WERI-Rb-1 (cell line): ENCODE results near the gene PLOD2.

ENCODE experiments used
- DNase-seq: peaks from one replicate; pipeline ENCODE4 v3.0.0-alpha.2; 2020
- H3K27ac ChIP-seq: fragments of 250-450 bp; sonication (Bioruptor Pico); 2 replicates; pipeline ENCODE4 v1.5.1; 2020; ENCODE audit warnings: mild to moderate bottlenecking, moderate library complexity
- H3K27me3 ChIP-seq: fragments of 250-450 bp; sonication (Bioruptor Pico); 2 replicates; pipeline ENCODE4 v1.5.1; 2021; ENCODE audit warnings: mild to moderate bottlenecking, low read depth, moderate library complexity; ENCODE audit not compliant: insufficient read depth, severe bottlenecking
- H3K36me3 ChIP-seq: fragments of 250-450 bp; sonication (Bioruptor Pico); 2 replicates; pipeline ENCODE4 v1.5.1; 2020; ENCODE audit warnings: mild to moderate bottlenecking, moderate library complexity
- H3K4me3 ChIP-seq: 2 replicates; pipeline ENCODE4 v1.5.1; 2011; ENCODE audit warnings: low read depth, mild to moderate bottlenecking, control low read depth, low read length
- H3K9me3 ChIP-seq: fragments of 250-450 bp; sonication (Bioruptor Pico); 2 replicates; pipeline ENCODE4 v1.5.1; 2021; ENCODE audit warnings: mild to moderate bottlenecking, moderate library complexity; ENCODE audit not compliant: severe bottlenecking
- CTCF ChIP-seq: IDR thresholded peaks from 2 replicates; pipeline ENCODE4 v1.5.1; 2011; ENCODE audit warnings: low read depth, mild to moderate bottlenecking, control low read depth, inconsistent platforms, low read length

PLOD2 gene

GRCh38 chr3:146165877-146166276 lies 4.9 kb upstream of the PLOD2 start:
- Histone ChIP-seq H3K9me3 (no peaks in the 10 kb centered on the region), H3K27ac (no peak overlapping the region), H3K27me3 (no peaks in the 10 kb centered on the region), H3K4me3 (no peak overlapping the region), H3K36me3 (peaks cover 2% of the 10 kb centered on the region; the same call in 1 of the 2 replicates)
- TF ChIP-seq CTCF, result no peak
- DNase-seq, result no peak

- H3K27me3 ChIP-seq, result no peaks in the 10 kb centered on the region
- no peak for TF ChIP-seq CTCF
- no peak for DNase-seq
- no peak overlapping the region for H3K27ac ChIP-seq
- H3K9me3 ChIP-seq, result no peaks in the 10 kb centered on the region
- peaks cover 2% of the 10 kb centered on the region; the same call in 1 of the 2 replicates for H3K36me3 ChIP-seq
- H3K4me3 ChIP-seq, result no peak overlapping the region
These were observed 4.2 kb upstream of the PLOD2 start for GRCh38 chr3:146164971-146165769.

GRCh38 chr3:146164506-146164905 lies 3.5 kb upstream of the PLOD2 start:
- no peak overlapping the region for H3K27ac ChIP-seq
- H3K4me3 ChIP-seq, result no peak overlapping the region
- peaks cover 2% of the 10 kb centered on the region; the same call in 1 of the 2 replicates for H3K36me3 ChIP-seq
- H3K9me3 ChIP-seq, result no peaks in the 10 kb centered on the region
- H3K27me3 ChIP-seq, result no peaks in the 10 kb centered on the region
- DNase-seq, result no peak
- TF ChIP-seq CTCF, result no peak

- Histone ChIP-seq H3K27ac (no peak overlapping the region), H3K36me3 (peaks cover 2% of the 10 kb centered on the region; the same call in 1 of the 2 replicates), H3K9me3 (no peaks in the 10 kb centered on the region), H3K27me3 (no peaks in the 10 kb centered on the region), H3K4me3 (no peak overlapping the region)
- no peak for DNase-seq
- no peak for TF ChIP-seq CTCF
These were observed 3.1 kb upstream of the PLOD2 start for GRCh38 chr3:146164071-146164470.

DNA sequence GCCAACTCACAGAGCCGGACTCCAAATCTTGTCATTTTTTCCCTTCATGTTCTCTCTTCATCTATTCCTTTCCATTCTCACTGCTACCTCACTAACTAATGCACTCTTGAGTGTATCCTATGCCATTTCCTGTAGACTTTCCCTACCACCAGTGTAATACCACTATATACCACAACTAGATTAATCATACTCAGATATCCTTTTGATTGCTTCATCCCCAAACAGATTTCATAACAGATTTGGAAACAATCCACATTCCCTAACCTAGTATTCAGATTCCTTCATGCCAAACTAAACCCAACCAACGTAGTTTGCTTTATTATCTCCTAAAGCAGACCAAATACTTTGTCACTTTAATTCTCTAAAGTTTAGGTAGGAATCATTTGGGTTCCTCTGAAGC lies 2.6 kb upstream of the PLOD2 start:
- Histone ChIP-seq H3K36me3 (peaks cover 2% of the 10 kb centered on the region; the same call in 1 of the 2 replicates), H3K27ac (no peak overlapping the region), H3K27me3 (no peaks in the 10 kb centered on the region), H3K9me3 (no peaks in the 10 kb centered on the region), H3K4me3 (no peak overlapping the region)
- no peak for DNase-seq
- no peak for TF ChIP-seq CTCF

DNA sequence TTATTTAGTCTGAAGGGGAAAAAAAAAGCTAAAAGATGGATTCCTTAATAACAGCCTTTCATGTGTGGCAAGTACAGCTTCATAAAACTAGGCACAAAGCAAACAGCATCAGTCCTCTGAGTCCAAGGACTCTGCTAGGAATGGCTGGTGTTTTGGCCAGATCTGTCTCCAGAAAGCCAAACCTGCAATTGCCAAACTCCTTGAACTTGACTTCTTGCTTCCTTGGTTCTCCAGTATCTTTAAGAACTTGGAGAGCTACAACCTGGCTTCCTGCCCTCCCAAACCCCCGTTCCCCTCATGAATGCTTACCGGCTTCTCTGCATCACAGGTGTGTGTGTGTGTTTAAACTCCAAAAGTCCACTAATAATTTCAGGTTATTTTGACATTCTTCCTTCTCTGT lies 1.6 kb upstream of the PLOD2 start:
- DNase-seq, result no peak
- Histone ChIP-seq H3K27ac (no peak overlapping the region), H3K27me3 (no peaks in the 10 kb centered on the region), H3K4me3 (no peak overlapping the region), H3K36me3 (peaks cover 2% of the 10 kb centered on the region; the same call in 1 of the 2 replicates), H3K9me3 (no peaks in the 10 kb centered on the region)
- TF ChIP-seq CTCF, result no peak
